ENCODE results near the gene COMP. TPM values are rescaled to one million over a fixed set of nuclear protein-coding genes. Genes with fewer than 3 reads are reported as not detected.

The COMP gene
- total RNA-seq, 1 experiment from 2014 or later, result not detected

DNA sequence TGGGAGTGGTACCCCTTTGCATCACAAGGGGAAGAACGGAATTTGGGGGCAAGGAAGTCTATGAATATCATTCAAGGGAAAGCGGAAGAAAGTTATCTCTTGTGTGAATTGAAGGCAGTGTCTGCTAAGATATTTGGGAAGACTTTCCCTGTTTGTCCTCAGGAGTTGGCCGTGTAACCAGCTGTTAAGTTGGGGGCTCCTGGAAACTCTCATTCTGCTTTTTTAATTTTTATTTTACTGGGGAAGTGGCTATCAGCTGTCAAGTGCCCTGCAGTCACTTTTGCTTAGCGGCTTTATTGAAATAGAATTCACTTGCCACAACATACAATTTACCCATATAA, 43.5 kb upstream of the COMP start:
- RAD21 ChIA-PET (ENCODE audit: low non-redundant PET in 1 of 2, low total read pairs in 2 of 2, uncharacterized antibody in 2 of 2, unreplicated experiment in 2 of 2), result no interaction called here
- peaks cover 27 to 50% of the 10 kb centered on the region in 2 experiments for H3K36me3 ChIP-seq (ENCODE audit: control insufficient read depth in 1 of 2, insufficient read depth in 2 of 2, low read length in 2 of 2)
- BruUV-seq (replicated peaks), result no TSS peak
- H3K27ac ChIP-seq (ENCODE audit: low read depth, low read length), result no peak overlapping the region
- H2AFZ ChIP-seq (ENCODE audit: low read depth, low read length, poor library complexity, severe bottlenecking), result no peak overlapping the region
- H3K79me2 ChIP-seq (ENCODE audit: insufficient read depth, low read length), result peaks cover 78% of the 10 kb centered on the region
- H3K9me2 ChIP-seq (ENCODE audit: insufficient read depth), result no peaks in the 10 kb centered on the region
- DNase-seq (ENCODE audit: low read depth, low spot score) (no peak), ATAC-seq (no peak)
- CTCF ChIA-PET, result no interaction called here
- POLR2A ChIA-PET, result no interaction called here
- no peak overlapping the region for H3K4me3 ChIP-seq (replicated peaks in 1 of 2; ENCODE audit: low read depth in 1 of 2, low read length in 2 of 2)
- H3K4me1 ChIP-seq (ENCODE audit: control insufficient read depth in 1 of 2, insufficient read depth in 2 of 2, low read length in 2 of 2), result peaks cover 6 to 15% of the 10 kb centered on the region in 2 experiments
- TF ChIP-seq, protein P1, sequence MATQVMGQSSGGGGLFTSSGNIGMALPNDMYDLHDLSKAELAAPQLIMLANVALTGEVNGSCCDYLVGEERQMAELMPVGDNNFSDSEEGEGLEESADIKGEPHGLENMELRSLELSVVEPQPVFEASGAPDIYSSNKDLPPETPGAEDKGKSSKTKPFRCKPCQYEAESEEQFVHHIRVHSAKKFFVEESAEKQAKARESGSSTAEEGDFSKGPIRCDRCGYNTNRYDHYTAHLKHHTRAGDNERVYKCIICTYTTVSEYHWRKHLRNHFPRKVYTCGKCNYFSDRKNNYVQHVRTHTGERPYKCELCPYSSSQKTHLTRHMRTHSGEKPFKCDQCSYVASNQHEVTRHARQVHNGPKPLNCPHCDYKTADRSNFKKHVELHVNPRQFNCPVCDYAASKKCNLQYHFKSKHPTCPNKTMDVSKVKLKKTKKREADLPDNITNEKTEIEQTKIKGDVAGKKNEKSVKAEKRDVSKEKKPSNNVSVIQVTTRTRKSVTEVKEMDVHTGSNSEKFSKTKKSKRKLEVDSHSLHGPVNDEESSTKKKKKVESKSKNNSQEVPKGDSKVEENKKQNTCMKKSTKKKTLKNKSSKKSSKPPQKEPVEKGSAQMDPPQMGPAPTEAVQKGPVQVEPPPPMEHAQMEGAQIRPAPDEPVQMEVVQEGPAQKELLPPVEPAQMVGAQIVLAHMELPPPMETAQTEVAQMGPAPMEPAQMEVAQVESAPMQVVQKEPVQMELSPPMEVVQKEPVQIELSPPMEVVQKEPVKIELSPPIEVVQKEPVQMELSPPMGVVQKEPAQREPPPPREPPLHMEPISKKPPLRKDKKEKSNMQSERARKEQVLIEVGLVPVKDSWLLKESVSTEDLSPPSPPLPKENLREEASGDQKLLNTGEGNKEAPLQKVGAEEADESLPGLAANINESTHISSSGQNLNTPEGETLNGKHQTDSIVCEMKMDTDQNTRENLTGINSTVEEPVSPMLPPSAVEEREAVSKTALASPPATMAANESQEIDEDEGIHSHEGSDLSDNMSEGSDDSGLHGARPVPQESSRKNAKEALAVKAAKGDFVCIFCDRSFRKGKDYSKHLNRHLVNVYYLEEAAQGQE (IDR thresholded peaks at IDR 0.05; ENCODE audit: low read depth), result no peak
- TF ChIP-seq ATF3 (IDR thresholded peaks at IDR 0.05) (no peak), MAX (IDR thresholded peaks at IDR 0.05) (no peak), FOSL1 (IDR thresholded peaks at IDR 0.05; ENCODE audit: low read depth) (no peak), RAD21 (IDR thresholded peaks at IDR 0.05; ENCODE audit: low read depth) (no peak), SP1 (IDR thresholded peaks at IDR 0.05; ENCODE audit: low read depth) (no peak)
- TF ChIP-seq, protein P2, sequence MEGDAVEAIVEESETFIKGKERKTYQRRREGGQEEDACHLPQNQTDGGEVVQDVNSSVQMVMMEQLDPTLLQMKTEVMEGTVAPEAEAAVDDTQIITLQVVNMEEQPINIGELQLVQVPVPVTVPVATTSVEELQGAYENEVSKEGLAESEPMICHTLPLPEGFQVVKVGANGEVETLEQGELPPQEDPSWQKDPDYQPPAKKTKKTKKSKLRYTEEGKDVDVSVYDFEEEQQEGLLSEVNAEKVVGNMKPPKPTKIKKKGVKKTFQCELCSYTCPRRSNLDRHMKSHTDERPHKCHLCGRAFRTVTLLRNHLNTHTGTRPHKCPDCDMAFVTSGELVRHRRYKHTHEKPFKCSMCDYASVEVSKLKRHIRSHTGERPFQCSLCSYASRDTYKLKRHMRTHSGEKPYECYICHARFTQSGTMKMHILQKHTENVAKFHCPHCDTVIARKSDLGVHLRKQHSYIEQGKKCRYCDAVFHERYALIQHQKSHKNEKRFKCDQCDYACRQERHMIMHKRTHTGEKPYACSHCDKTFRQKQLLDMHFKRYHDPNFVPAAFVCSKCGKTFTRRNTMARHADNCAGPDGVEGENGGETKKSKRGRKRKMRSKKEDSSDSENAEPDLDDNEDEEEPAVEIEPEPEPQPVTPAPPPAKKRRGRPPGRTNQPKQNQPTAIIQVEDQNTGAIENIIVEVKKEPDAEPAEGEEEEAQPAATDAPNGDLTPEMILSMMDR (IDR thresholded peaks at IDR 0.05 in 2 of 3, conservative IDR thresholded peaks at IDR 0.05 in 1 of 3; ENCODE audit: borderline replicate concordance in 1 of 3, insufficient read depth in 1 of 3, low read depth in 2 of 3, low read length in 2 of 3), result no peak
- H3K27me3 ChIP-seq (ENCODE audit: insufficient read depth, low read length), result no peaks in the 10 kb centered on the region
- H4K20me1 ChIP-seq (ENCODE audit: insufficient read depth), result peaks cover 28% of the 10 kb centered on the region; the same call in 1 of the 2 replicates
- intact Hi-C loops (cut with micrococcal nuclease), result no loop called here
- H3K9ac ChIP-seq (ENCODE audit: low read length), result no peak overlapping the region
- no peaks in the 10 kb centered on the region for H3K9me3 ChIP-seq (ENCODE audit: control insufficient read depth in 1 of 2, insufficient read depth in 1 of 2, low read depth in 1 of 2, low read length in 2 of 2)
- H3K4me2 ChIP-seq (ENCODE audit: low read length), result no peak overlapping the region

Data from HCT116 (cell line).